HK-2 (cell line): Measurements from ENCODE around the gene H19.

ENCODE experiments used
- DNase-seq: peaks from one replicate; pipeline ENCODE4 v3.0.0-alpha.2; 2018; ENCODE audit not compliant: unreplicated experiment

H19 gene

GRCh38 chr11:1947592-1948237 is 49.9 kb downstream of the H19 start:
- no peak for DNase-seq

- DNase-seq: no peak
Measured at GRCh38 chr11:1946812-1947484, 50.7 kb downstream of the H19 start, which contains the start of gene MRPL23. Gene MRPL23, plus strand, starts transcription at chr11:1947332. Its CDS starts 31 bp downstream, at chr11:1947363.
